ENCODE results near the gene SLC66A2.

SLC66A2 gene

GRCh38 chr18:79903787-79904356, 47.6 kb downstream of the SLC66A2 start:
- CTCF ChIA-PET = no interaction called here
- POLR2A ChIA-PET = no interaction called here

GRCh38 chr18:79903071-79903635, 48.3 kb downstream of the SLC66A2 start:
- no peak for TF ChIP-seq CTCF (IDR thresholded peaks at IDR 0.05; ENCODE audit: insufficient read depth, low read length, missing control alignments)
- no peak overlapping the region for H3K4me3 ChIP-seq (ENCODE audit: low read depth, low read length)
- ChIA-PET CTCF (no interaction called here), POLR2A (no interaction called here)
- DNase-seq (ENCODE audit: low read depth, low spot score) = no peak

More at GRCh38 chr18:79903787-79904356, 47.6 kb downstream of the SLC66A2 start:
- H3K4me3 ChIP-seq (ENCODE audit: low read depth, low read length) = no peak overlapping the region
- no peak for TF ChIP-seq CTCF (IDR thresholded peaks at IDR 0.05; ENCODE audit: insufficient read depth, low read length, missing control alignments)
- DNase-seq (ENCODE audit: low read depth, low spot score) = no peak

- ChIA-PET POLR2A (no interaction called here), CTCF (no interaction called here)
- H3K4me3 ChIP-seq (ENCODE audit: low read depth, low read length) = no peak overlapping the region
- no peak for TF ChIP-seq CTCF (IDR thresholded peaks at IDR 0.05; ENCODE audit: insufficient read depth, low read length, missing control alignments)
- DNase-seq (ENCODE audit: low read depth, low spot score) = no peak
These were observed 48.8 kb downstream of the SLC66A2 start for GRCh38 chr18:79902640-79903039.

- ChIA-PET POLR2A (no interaction called here), CTCF (no interaction called here)
- TF ChIP-seq CTCF (IDR thresholded peaks at IDR 0.05; ENCODE audit: insufficient read depth, low read length, missing control alignments) = no peak
- no peak overlapping the region for H3K4me3 ChIP-seq (ENCODE audit: low read depth, low read length)
- DNase-seq (ENCODE audit: low read depth, low spot score) = no peak
These were observed 49.4 kb downstream of the SLC66A2 start for GRCh38 chr18:79902075-79902474.

GRCh38 chr18:79901665-79902064, 49.8 kb downstream of the SLC66A2 start:
- no peak for TF ChIP-seq CTCF (IDR thresholded peaks at IDR 0.05; ENCODE audit: insufficient read depth, low read length, missing control alignments)
- no peak overlapping the region for H3K4me3 ChIP-seq (ENCODE audit: low read depth, low read length)
- DNase-seq (ENCODE audit: low read depth, low spot score) = no peak
- ChIA-PET CTCF (no interaction called here), POLR2A (no interaction called here)

- no peak for DNase-seq (ENCODE audit: low read depth, low spot score)
- POLR2A ChIA-PET = no interaction called here
- TF ChIP-seq CTCF (IDR thresholded peaks at IDR 0.05; ENCODE audit: insufficient read depth, low read length, missing control alignments) = no peak
- CTCF ChIA-PET = no interaction called here
- no peak overlapping the region for H3K4me3 ChIP-seq (ENCODE audit: low read depth, low read length)
These were observed 50.6 kb downstream of the SLC66A2 start for GRCh38 chr18:79900610-79901570.
